ENCODE results near the gene ACSL1. TPM values are rescaled to one million over a fixed set of nuclear protein-coding genes. Genes with fewer than 3 reads are reported as not detected.

Gene ACSL1
- total and polyA plus RNA-seq, 9 of the 15 experiments (the other 6 are each of a cell fraction or from before 2014, with no cell fraction given): 6.7 to 24.1 (median 15.0) TPM

GRCh38 chr4:184733654-184734524, 91.9 kb downstream of the ACSL1 start, which contains the start of gene CENPU (continued):
- TF ChIP-seq ZNF436 (CRISPR knock-in tag; IDR thresholded peaks at IDR 0.05): no peak
- TF ChIP-seq ZMIZ1 (IDR thresholded peaks at IDR 0.05; ENCODE audit: low read depth in 2 of 2, low read length in 2 of 2): 0 out of 4 replicates have a peak, but pooled peaks of 1 of the 2 experiments have one; percentile 66
- no peak for TF ChIP-seq CUX1 (CRISPR knock-in tag; IDR thresholded peaks at IDR 0.05)
- peak; percentile 55; the same call in 1 of the 2 replicates for TF ChIP-seq ZNF197 (CRISPR knock-in tag; IDR thresholded peaks at IDR 0.05; ENCODE audit: low read depth)
- no peak for TF ChIP-seq ZNF444 (CRISPR knock-in tag; IDR thresholded peaks at IDR 0.05)
- TF ChIP-seq ATF3 (IDR thresholded peaks at IDR 0.05): 0 out of 2 replicates have a peak, but pooled peaks have one; percentile 34
- TF ChIP-seq ATF3 (CRISPR knock-in tag; conservative IDR thresholded peaks at IDR 0.05): peak; percentile 81
- TF ChIP-seq PRPF4 (IDR thresholded peaks at IDR 0.05; ENCODE audit: insufficient read depth, low read depth, low read length, poor library complexity, severe bottlenecking): no peak
- TF ChIP-seq CTCF (IDR thresholded peaks at IDR 0.05 in 2 of 3, conservative IDR thresholded peaks at IDR 0.05 in 1 of 3; ENCODE audit: insufficient read depth in 2 of 3, low read depth in 1 of 3, low read length in 3 of 3): no peak
- TF ChIP-seq RB1 (IDR thresholded peaks at IDR 0.05; ENCODE audit: low read depth): peak; percentile 96
- no peak for TF ChIP-seq GTF2B (IDR thresholded peaks at IDR 0.05; ENCODE audit: extremely low read depth, insufficient read length)
- TF ChIP-seq HOXB6 (CRISPR knock-in tag; IDR thresholded peaks at IDR 0.05; ENCODE audit: borderline replicate concordance): no peak
- TF ChIP-seq ZNF12 (CRISPR knock-in tag; IDR thresholded peaks at IDR 0.05): no peak

All from K562 (cell line).